Astrocyte (in vitro differentiated cells and primary cell): ENCODE data around the gene TSPAN4. TPM values are rescaled to one million over a fixed set of nuclear protein-coding genes. Genes with fewer than 3 reads are reported as not detected.

Source experiments
- DNase-seq: peaks from one replicate; pipeline ENCODE4 v3.0.0-alpha.2; 2010; ENCODE audit warnings: low read depth
- FAIRE-seq: peaks from 2 replicates; lab custom pipeline; 2011; peaks lifted over from hg19 to GRCh38; lab: Jason Lieb, UNC
- H2AFZ ChIP-seq: 2 replicates; pipeline ENCODE4 v1.6.0; 2012; ENCODE audit warnings: low read depth, low read length, inconsistent platforms
- H3K27ac ChIP-seq: 2 replicates; pipeline ENCODE4 v1.5.1; 2011; ENCODE audit warnings: low read depth, low read length, inconsistent platforms
- H3K27me3 ChIP-seq: 2 replicates; pipeline ENCODE4 v1.6.0; 2011; ENCODE audit warnings: low read length, inconsistent platforms; ENCODE audit not compliant: insufficient read depth
- H3K36me3 ChIP-seq: 2 replicates; pipeline ENCODE4 v1.5.1; 2011; ENCODE audit warnings: low read length, inconsistent platforms; ENCODE audit not compliant: insufficient read depth
- H3K4me1 ChIP-seq: 2 replicates; pipeline ENCODE4 v1.5.1; 2011; ENCODE audit warnings: low read length, inconsistent platforms; ENCODE audit not compliant: insufficient read depth
- H3K4me2 ChIP-seq: 2 replicates; pipeline ENCODE4 v1.6.0; 2012; ENCODE audit warnings: low read length, inconsistent platforms
- H3K4me3 ChIP-seq: 2 replicates; pipeline ENCODE4 v1.5.1; 2011; ENCODE audit warnings: low read depth, mild to moderate bottlenecking, low read length, inconsistent platforms; ENCODE audit not compliant: insufficient read depth
- H3K79me2 ChIP-seq: 2 replicates; pipeline ENCODE4 v1.6.0; 2012; ENCODE audit warnings: mild to moderate bottlenecking, low read length, inconsistent platforms; ENCODE audit not compliant: insufficient read depth
- H3K9ac ChIP-seq: 2 replicates; pipeline ENCODE4 v1.6.0; 2012; ENCODE audit warnings: mild to moderate bottlenecking, low read length, inconsistent platforms
- H3K9me3 ChIP-seq: 2 replicates; pipeline ENCODE4 v1.5.1; 2012; ENCODE audit warnings: low read depth, mild to moderate bottlenecking, low read length, inconsistent platforms; ENCODE audit not compliant: insufficient read depth
- H4K20me1 ChIP-seq: 2 replicates; pipeline ENCODE4 v1.6.0; 2012; ENCODE audit warnings: low read length, inconsistent platforms; ENCODE audit not compliant: insufficient read depth
- H3K27ac Mint-ChIP-seq: one replicate; pipeline ENCODE4 v1.8.0; 2021; ENCODE audit warnings: mild to moderate bottlenecking, mixed read lengths; ENCODE audit not compliant: unreplicated experiment
- H3K27me3 Mint-ChIP-seq: one replicate; pipeline ENCODE4 v1.8.0; 2021; ENCODE audit warnings: low read depth, mixed read lengths; ENCODE audit not compliant: unreplicated experiment
- H3K36me3 Mint-ChIP-seq: one replicate; pipeline ENCODE4 v1.8.0; 2021; ENCODE audit warnings: low read depth, mixed read lengths; ENCODE audit not compliant: unreplicated experiment
- H3K4me1 Mint-ChIP-seq: one replicate; pipeline ENCODE4 v1.8.0; 2021; ENCODE audit warnings: low read depth, mixed read lengths; ENCODE audit not compliant: unreplicated experiment
- H3K4me3 Mint-ChIP-seq: one replicate; pipeline ENCODE4 v1.8.0; 2021; ENCODE audit warnings: mild to moderate bottlenecking, moderate library complexity, mixed read lengths; ENCODE audit not compliant: unreplicated experiment
- H3K9me3 Mint-ChIP-seq: one replicate; pipeline ENCODE4 v1.8.0; 2021; ENCODE audit warnings: mild to moderate bottlenecking, mixed read lengths; ENCODE audit not compliant: unreplicated experiment
- CTCF ChIP-seq: IDR thresholded peaks from 2 replicates; pipeline ENCODE4 v1.5.1; 2011; ENCODE audit warnings: low read depth, mild to moderate bottlenecking, inconsistent platforms, low read length, moderate library complexity; ENCODE audit not compliant: insufficient read depth
- EZH2 ChIP-seq: IDR thresholded peaks from 2 replicates; pipeline ENCODE4 v1.6.1; 2012; ENCODE audit warnings: mild to moderate bottlenecking, low read length, inconsistent platforms; ENCODE audit not compliant: insufficient read depth
- total RNA-seq: library from RNA; stranded (reverse); gene quantifications from 2 replicates; pipeline ENCODE4 v1.2.1, GENCODE V29; 2021

Gene TSPAN4
- total RNA-seq, 1 donor from 2014 or later = 69.5 TPM

DNA sequence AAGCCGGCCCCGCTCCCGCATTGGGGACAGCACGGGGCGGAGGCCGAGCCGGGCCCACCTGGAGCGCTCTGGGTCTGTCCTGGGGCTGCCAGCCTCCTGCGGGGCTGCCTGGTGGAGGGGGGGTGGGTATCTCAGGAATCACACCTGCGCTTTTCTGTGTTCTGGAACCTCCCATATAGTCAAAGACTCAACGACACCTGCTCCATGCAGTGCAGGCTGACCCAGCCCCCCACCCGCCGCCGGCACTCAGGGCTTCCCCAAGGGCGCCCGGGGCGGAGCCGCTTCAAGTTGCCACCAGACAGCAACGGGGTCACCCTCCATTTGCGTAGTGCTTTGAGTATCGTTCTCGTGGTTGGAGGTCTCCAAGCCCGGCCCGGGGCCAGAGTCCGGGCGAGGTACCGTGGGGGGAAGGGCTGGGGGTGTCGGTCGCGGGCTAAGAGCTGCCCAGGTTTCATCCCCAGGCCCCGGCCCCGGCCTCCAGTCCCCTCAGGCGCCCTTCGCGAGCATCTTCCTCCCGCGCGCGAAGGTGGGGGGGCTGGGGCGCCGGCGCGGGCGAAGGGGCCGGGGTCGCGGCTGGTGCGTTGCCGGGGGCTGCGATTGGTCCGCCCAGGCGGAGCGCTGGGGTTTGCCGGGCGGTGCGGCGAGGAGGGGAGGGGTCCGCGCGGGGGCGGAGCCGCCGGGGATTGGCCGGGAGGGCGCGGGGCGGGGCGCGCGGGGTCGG is 6.6 kb downstream of the TSPAN4 start:
- DNase-seq (no peak), FAIRE-seq (no peak)
- H3K9me3 ChIP-seq = no peaks in the 10 kb centered on the region

DNA sequence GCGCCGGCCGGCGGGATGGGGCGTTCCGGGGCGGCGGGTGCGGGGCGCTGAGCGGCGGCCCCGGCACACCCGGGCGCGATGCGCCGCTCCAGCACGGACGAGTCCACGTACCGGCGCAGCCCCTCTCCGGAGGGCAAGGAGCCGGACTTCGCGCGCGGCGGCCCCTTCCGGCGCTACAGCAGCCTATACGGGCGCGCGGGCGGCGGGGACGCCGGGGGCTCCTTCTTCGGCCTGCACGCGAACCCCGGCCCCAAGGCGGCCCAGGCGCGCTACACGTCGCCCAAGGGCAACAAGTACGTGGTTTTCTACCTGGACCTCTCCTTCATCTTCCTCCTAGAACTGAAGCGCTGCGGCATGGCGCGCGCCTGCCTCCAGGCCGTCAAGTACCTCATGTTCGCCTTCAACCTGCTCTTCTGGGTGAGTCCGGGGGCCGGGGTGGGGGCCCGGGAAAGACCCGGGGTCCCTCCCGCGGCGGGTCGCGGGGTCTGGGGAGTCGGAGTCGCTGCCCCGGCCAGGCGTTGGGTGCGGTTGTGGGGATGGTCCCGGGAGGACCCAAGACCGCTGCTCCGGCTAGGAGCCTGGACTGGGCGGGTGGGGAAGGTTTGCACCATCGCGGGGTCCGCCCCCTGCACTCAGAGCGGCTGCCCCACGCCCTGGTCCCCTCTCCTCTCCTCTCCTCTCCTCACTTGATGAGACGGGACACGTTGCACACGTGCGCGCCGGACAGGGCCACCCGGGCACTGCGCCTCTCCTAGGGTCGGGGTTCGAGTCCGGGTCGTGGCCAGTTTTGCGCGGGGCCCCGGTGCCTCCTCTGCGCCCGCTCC is 7.5 kb downstream of the TSPAN4 start:
- DNase-seq (no peak), FAIRE-seq (no peak)
- H3K9me3 ChIP-seq = no peaks in the 10 kb centered on the region
- H3K9me3 Mint-ChIP-seq = no peaks in the 10 kb centered on the region
- no peaks in the 10 kb centered on the region for H3K27me3 ChIP-seq
- H3K9ac ChIP-seq = peak overlapping the region; percentile 27
- peak overlapping the region; percentile 78 for H3K4me3 Mint-ChIP-seq
- H3K27ac Mint-ChIP-seq = no peak overlapping the region
- H3K4me1 Mint-ChIP-seq = peaks cover 4% of the 10 kb centered on the region
- H3K4me2 ChIP-seq = peak overlapping the region; percentile 85
- TF ChIP-seq EZH2 = no peak
- H3K36me3 Mint-ChIP-seq = peaks cover 2% of the 10 kb centered on the region
- H3K4me3 ChIP-seq = peak overlapping the region; percentile 39
- no peaks in the 10 kb centered on the region for H3K27me3 Mint-ChIP-seq
- H3K27ac ChIP-seq = no peak overlapping the region
- peaks cover 91% of the 10 kb centered on the region for H4K20me1 ChIP-seq
- peaks cover 23% of the 10 kb centered on the region for H3K79me2 ChIP-seq
- peaks cover 30% of the 10 kb centered on the region for H3K4me1 ChIP-seq
- peak overlapping the region; percentile 26 for H2AFZ ChIP-seq
- no peaks in the 10 kb centered on the region for H3K36me3 ChIP-seq

More for the DNA sequence above, 6.6 kb downstream of the TSPAN4 start:
- no peaks in the 10 kb centered on the region for H3K36me3 ChIP-seq
- Mint-ChIP-seq H3K36me3 (peaks cover 2% of the 10 kb centered on the region), H3K4me3 (peak overlapping the region; percentile 40), H3K27me3 (no peaks in the 10 kb centered on the region), H3K4me1 (peaks cover 6% of the 10 kb centered on the region), H3K27ac (no peak overlapping the region), H3K9me3 (no peaks in the 10 kb centered on the region)
- H3K27ac ChIP-seq = no peak overlapping the region
- H3K27me3 ChIP-seq = no peaks in the 10 kb centered on the region
- peak overlapping the region; percentile 23 for H3K4me3 ChIP-seq
- no peak overlapping the region for H2AFZ ChIP-seq
- H3K4me1 ChIP-seq = peaks cover 37% of the 10 kb centered on the region
- peaks cover 29% of the 10 kb centered on the region for H3K79me2 ChIP-seq
- no peak overlapping the region for H3K9ac ChIP-seq
- H3K4me2 ChIP-seq = peak overlapping the region; percentile 85
- H4K20me1 ChIP-seq = peaks cover 87% of the 10 kb centered on the region
- TF ChIP-seq EZH2 = no peak
- TF ChIP-seq CTCF = no peak
